ENCODE results near the gene PTPN20. TPM values are rescaled to one million over a fixed set of nuclear protein-coding genes. Genes with fewer than 3 reads are reported as not detected.

PTPN20 gene
- total and polyA plus RNA-seq, 7 donors: 1.3 to 5.9 (median 4.0) TPM

DNA sequence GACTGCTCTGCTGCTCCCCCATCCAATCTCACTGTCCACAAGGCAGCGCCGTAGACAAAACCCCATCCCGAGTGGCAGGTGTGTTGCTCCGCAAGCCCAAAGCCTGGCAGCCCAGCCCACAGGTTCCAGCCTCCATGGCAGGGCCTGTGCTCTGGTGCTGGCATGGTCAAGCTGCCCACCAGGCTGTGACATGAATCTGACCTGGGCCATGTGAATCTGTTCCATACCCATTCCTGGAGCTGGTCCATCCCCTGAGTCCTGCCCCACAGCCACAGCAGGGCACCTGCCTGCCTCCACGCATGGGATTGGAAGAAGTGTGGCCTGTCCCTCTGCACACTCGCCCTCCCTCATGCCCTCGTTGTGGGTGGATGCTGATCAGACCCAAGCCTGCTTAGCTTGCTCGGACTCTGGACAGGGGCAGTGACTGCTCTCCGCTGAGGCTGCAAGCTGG is 128.8 kb downstream of the PTPN20 start:
- DNase-seq: peak in 1 of 2 donors; percentile 48

GRCh38 chr10:47040681-47041080 is 129.5 kb downstream of the PTPN20 start:
- Histone ChIP-seq H3K4me1 (no peaks in the 10 kb centered on the region), H3K36me3 (ENCODE audit: insufficient read depth in 1 of 2, low read depth in 1 of 2) (no peaks in the 10 kb centered on the region), H3K27ac (no peak overlapping the region), H3K4me3 (no peak overlapping the region), H3K27me3 (ENCODE audit: insufficient read depth in 3 of 3, low read length in 2 of 3) (no peaks in the 10 kb centered on the region), H3K9me3 (no peaks in the 10 kb centered on the region)
- TF ChIP-seq, protein P1, sequence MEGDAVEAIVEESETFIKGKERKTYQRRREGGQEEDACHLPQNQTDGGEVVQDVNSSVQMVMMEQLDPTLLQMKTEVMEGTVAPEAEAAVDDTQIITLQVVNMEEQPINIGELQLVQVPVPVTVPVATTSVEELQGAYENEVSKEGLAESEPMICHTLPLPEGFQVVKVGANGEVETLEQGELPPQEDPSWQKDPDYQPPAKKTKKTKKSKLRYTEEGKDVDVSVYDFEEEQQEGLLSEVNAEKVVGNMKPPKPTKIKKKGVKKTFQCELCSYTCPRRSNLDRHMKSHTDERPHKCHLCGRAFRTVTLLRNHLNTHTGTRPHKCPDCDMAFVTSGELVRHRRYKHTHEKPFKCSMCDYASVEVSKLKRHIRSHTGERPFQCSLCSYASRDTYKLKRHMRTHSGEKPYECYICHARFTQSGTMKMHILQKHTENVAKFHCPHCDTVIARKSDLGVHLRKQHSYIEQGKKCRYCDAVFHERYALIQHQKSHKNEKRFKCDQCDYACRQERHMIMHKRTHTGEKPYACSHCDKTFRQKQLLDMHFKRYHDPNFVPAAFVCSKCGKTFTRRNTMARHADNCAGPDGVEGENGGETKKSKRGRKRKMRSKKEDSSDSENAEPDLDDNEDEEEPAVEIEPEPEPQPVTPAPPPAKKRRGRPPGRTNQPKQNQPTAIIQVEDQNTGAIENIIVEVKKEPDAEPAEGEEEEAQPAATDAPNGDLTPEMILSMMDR (IDR thresholded peaks at IDR 0.05): no peak
- 91 to 96% (median 95%) methylated on average over 4 of the region's 4 CpGs for WGBS, 3 donors
- DNase-seq: peak in 1 of 2 donors; percentile 11
- intact Hi-C loops (cut with DNase I): no loop called here
- no peak for ATAC-seq

More for the DNA sequence above, 128.8 kb downstream of the PTPN20 start:
- H3K4me3 ChIP-seq: no peak overlapping the region
- H3K9me3 ChIP-seq: no peaks in the 10 kb centered on the region
- H3K4me1 ChIP-seq: no peaks in the 10 kb centered on the region
- ATAC-seq: peak in 1 of 4 donors; percentile 7
- no peaks in the 10 kb centered on the region for H3K27me3 ChIP-seq (ENCODE audit: insufficient read depth in 3 of 3, low read length in 2 of 3)
- TF ChIP-seq, protein P1 (IDR thresholded peaks at IDR 0.05): no peak
- H3K27ac ChIP-seq: no peak overlapping the region
- intact Hi-C loops (cut with DNase I): no loop called here
- no peaks in the 10 kb centered on the region for H3K36me3 ChIP-seq (ENCODE audit: insufficient read depth in 1 of 2, low read depth in 1 of 2)
- WGBS, 3 donors: 92 to 94% (median 92%) methylated on average over 9 of the region's 9 CpGs

DNA sequence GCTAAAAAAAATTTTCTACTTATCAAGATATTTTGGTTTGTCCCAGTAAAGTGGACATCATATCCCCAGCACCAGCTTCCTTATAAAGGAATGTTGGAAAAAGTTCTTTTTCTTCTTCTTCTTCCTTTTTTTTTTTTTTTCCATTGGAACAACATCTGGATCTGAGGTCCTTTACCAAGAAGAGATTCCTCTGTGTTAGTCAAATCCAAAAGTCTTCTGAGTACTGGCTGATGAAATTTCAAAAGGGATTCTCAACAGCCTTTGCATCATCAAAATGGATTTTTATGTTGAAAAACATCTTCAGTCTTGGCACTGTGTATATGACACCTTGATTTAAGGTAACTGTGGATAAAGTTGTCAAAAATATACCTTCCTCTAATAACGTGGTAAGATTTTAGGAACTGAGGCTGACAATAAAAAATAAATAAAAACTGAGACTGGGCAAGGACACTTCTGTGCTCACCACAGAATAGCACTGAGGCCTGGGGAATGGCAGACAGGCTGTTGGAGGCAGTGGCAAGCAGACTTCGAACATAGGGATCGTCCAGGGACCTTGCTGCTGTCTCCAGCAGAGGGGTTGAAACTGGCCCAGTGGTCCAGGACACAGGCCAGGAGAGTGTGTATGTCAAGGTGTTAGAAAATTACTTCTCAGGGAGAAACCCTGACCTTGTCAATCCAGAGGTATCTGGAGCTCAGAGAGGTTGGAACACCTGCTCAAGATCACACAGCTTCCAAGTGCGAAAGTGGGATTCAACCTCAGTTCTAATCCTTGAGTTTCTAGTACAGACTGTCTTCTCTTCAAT is 130.4 kb downstream of the PTPN20 start:
- Histone ChIP-seq H3K36me3 (ENCODE audit: insufficient read depth in 1 of 2, low read depth in 1 of 2) (no peaks in the 10 kb centered on the region), H3K27ac (no peak overlapping the region), H3K27me3 (ENCODE audit: insufficient read depth in 3 of 3, low read length in 2 of 3) (no peaks in the 10 kb centered on the region), H3K9me3 (no peaks in the 10 kb centered on the region), H3K4me3 (no peak overlapping the region), H3K4me1 (no peaks in the 10 kb centered on the region)
- ATAC-seq (no peak), DNase-seq (peak in 1 of 2 donors; percentile 3)
- intact Hi-C loops (cut with DNase I): no loop called here
- TF ChIP-seq, protein P1 (IDR thresholded peaks at IDR 0.05): no peak
- WGBS, 3 donors: 84 to 90% (median 89%) methylated on average over 4 of the region's 4 CpGs

DNA sequence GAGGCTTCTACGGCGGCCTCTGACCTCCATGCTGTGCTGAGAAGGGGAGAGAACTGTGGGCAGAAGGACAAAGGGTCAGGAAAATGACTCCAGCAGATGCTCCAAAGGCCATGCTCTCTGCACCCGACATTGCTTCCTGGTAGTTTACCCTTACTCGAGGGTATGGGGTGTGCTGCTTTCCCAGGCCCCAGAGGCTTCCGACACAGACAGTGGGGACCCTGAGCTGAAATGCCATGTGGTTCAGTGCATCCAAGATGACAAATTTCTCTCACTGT is 130.9 kb downstream of the PTPN20 start:
- Histone ChIP-seq H3K4me3 (no peak overlapping the region), H3K27me3 (ENCODE audit: insufficient read depth in 3 of 3, low read length in 2 of 3) (no peaks in the 10 kb centered on the region), H3K36me3 (ENCODE audit: insufficient read depth in 1 of 2, low read depth in 1 of 2) (no peaks in the 10 kb centered on the region), H3K4me1 (no peaks in the 10 kb centered on the region), H3K9me3 (no peaks in the 10 kb centered on the region), H3K27ac (no peak overlapping the region)
- DNase-seq (no peak), ATAC-seq (no peak)
- 73 to 84% (median 79%) methylated on average over 5 of the region's 5 CpGs for WGBS, 3 donors
- intact Hi-C loops (cut with DNase I): no loop called here
- TF ChIP-seq, protein P1 (IDR thresholded peaks at IDR 0.05): no peak

Data from psoas muscle (tissue), 8 donors.